Measurements from ENCODE around the gene C3orf49. TPM values are rescaled to one million over a fixed set of nuclear protein-coding genes. Genes with fewer than 3 reads are reported as not detected.

C3orf49 gene
- polyA plus RNA-seq, 1 of the 3 experiments (the other 2 are of a cell fraction): not detected

DNA sequence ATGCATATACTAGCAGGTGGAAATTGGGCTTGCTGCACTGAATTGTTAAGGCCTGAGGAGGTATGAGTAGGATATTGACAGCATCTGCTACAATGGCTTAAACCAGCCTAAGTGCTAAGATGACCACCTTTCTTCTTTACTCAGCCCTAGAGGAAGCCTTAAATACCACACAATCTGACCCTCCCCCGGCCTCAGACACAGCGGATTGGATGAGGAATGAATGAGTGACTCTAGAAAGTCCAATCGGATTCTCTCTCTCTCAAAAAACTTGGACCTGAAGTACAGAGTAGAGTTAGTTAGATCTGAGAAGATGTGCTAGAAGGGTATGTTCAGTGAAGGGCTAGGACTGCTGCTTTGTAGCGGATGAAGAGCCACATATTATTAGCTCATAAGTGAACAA is 39.9 kb upstream of the C3orf49 start:
- Histone ChIP-seq H3F3A (replicated peaks; ENCODE audit: insufficient read depth) (no peaks in the 10 kb centered on the region), H3K4me3 (ENCODE audit: low read depth in 2 of 2, low read length in 1 of 2) (no peak overlapping the region), H3K9ac (no peak overlapping the region), H3K27me3 (ENCODE audit: insufficient read depth) (no peaks in the 10 kb centered on the region), H3K27ac (ENCODE audit: low read depth in 2 of 2, low read length in 1 of 2) (no peak overlapping the region), H3K9me2 (no peaks in the 10 kb centered on the region), H3K36me3 (replicated peaks in 1 of 2; ENCODE audit: control insufficient read depth in 1 of 2, insufficient read depth in 2 of 2, low read length in 1 of 2) (no peaks in the 10 kb centered on the region), H3K9me3 (no peaks in the 10 kb centered on the region), H3K4me1 (ENCODE audit: control insufficient read depth in 1 of 2, insufficient read depth in 2 of 2, low read depth in 1 of 2, low read length in 1 of 2) (no peaks in the 10 kb centered on the region), H3K79me2 (ENCODE audit: insufficient read depth) (no peaks in the 10 kb centered on the region), H4K20me1 (ENCODE audit: insufficient read depth) (no peaks in the 10 kb centered on the region), H2AFZ (ENCODE audit: low read depth) (no peak overlapping the region), H3K4me2 (no peak overlapping the region)
- WGBS (ENCODE audit: low lambda C conversion rate): 75% methylated on average over 4 of the region's 4 CpGs
- DNase-seq: no peak
- no peak for TF ChIP-seq EP300 (IDR thresholded peaks at IDR 0.05; ENCODE audit: borderline replicate concordance in 1 of 2, low read depth in 1 of 2, low read length in 1 of 2)
- no peak for TF ChIP-seq SMC3 (IDR thresholded peaks at IDR 0.05; ENCODE audit: low read depth, low read length)
- TF ChIP-seq, protein P1, sequence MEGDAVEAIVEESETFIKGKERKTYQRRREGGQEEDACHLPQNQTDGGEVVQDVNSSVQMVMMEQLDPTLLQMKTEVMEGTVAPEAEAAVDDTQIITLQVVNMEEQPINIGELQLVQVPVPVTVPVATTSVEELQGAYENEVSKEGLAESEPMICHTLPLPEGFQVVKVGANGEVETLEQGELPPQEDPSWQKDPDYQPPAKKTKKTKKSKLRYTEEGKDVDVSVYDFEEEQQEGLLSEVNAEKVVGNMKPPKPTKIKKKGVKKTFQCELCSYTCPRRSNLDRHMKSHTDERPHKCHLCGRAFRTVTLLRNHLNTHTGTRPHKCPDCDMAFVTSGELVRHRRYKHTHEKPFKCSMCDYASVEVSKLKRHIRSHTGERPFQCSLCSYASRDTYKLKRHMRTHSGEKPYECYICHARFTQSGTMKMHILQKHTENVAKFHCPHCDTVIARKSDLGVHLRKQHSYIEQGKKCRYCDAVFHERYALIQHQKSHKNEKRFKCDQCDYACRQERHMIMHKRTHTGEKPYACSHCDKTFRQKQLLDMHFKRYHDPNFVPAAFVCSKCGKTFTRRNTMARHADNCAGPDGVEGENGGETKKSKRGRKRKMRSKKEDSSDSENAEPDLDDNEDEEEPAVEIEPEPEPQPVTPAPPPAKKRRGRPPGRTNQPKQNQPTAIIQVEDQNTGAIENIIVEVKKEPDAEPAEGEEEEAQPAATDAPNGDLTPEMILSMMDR (IDR thresholded peaks at IDR 0.05): no peak
- TF ChIP-seq FOSL2 (IDR thresholded peaks at IDR 0.05; ENCODE audit: borderline replicate concordance, low read depth): no peak
- no peak for TF ChIP-seq YY1 (IDR thresholded peaks at IDR 0.05; ENCODE audit: low read depth)
- ChIA-PET CTCF (interaction anchor here (0.6 kb wide), 1 partner anchor 11 kb away, joined by 3 read pairs; no protein-coding TSS in a partner anchor), POLR2A (no interaction called here)

DNA sequence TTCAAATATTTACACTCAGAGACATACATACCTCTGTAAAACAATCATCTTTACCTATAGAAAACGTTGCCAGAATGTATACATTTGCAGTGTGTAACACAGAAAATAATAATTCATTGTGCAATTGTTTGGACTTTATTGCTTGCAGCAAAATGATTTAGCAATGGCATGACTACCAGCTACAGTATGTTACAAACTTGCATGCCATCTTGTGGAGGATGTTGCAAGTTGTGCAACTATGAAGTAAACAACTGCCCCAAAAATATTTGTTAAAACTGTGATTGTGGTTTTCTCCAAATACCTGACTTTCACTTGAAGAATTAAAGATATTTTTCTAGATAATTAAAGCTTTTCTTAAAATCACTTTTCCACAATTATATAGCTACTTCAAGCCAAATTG is 27.1 kb upstream of the C3orf49 start:
- H3K9ac ChIP-seq: no peak overlapping the region
- DNase-seq: no peak
- no peaks in the 10 kb centered on the region for H3K9me2 ChIP-seq
- no peak overlapping the region for H3K4me2 ChIP-seq
- no peaks in the 10 kb centered on the region for H3K36me3 ChIP-seq (replicated peaks in 1 of 2; ENCODE audit: control insufficient read depth in 1 of 2, insufficient read depth in 2 of 2, low read length in 1 of 2)
- 0% methylated on average over 1 of the region's 1 CpG for WGBS (ENCODE audit: low lambda C conversion rate)
- H3K27me3 ChIP-seq (ENCODE audit: insufficient read depth): no peaks in the 10 kb centered on the region
- no peaks in the 10 kb centered on the region for H4K20me1 ChIP-seq (ENCODE audit: insufficient read depth)
- no peaks in the 10 kb centered on the region for H3K9me3 ChIP-seq
- TF ChIP-seq JUND (IDR thresholded peaks at IDR 0.05): no peak
- TF ChIP-seq, protein P1 (IDR thresholded peaks at IDR 0.05): peak; percentile 61
- peak; percentile 68 for TF ChIP-seq SMC3 (IDR thresholded peaks at IDR 0.05; ENCODE audit: low read depth, low read length)
- TF ChIP-seq RAD21 (IDR thresholded peaks at IDR 0.05; ENCODE audit: low read length): peak; percentile 71
- CTCF ChIA-PET: interaction anchor here (0.7 to 3.3 kb wide), 7 partner anchors 21 to 441 kb away, joined by 3 to 30 read pairs (median 4); partner anchors contain the start of gene C3orf49
- no peak overlapping the region for H3K4me3 ChIP-seq (ENCODE audit: low read depth in 2 of 2, low read length in 1 of 2)
- no peaks in the 10 kb centered on the region for H3F3A ChIP-seq (replicated peaks; ENCODE audit: insufficient read depth)
- H3K4me1 ChIP-seq (ENCODE audit: control insufficient read depth in 1 of 2, insufficient read depth in 2 of 2, low read depth in 1 of 2, low read length in 1 of 2): no peaks in the 10 kb centered on the region
- H3K27ac ChIP-seq (ENCODE audit: low read depth in 2 of 2, low read length in 1 of 2): no peak overlapping the region
- H2AFZ ChIP-seq (ENCODE audit: low read depth): no peak overlapping the region
- POLR2A ChIA-PET: no interaction called here
- H3K79me2 ChIP-seq (ENCODE audit: insufficient read depth): no peaks in the 10 kb centered on the region

Data from SK-N-SH (cell line).